GM21390 (cell line): ENCODE results near the gene ADAMTS6.
"Not testable (repeated sequence)": the region's sequence is repeated elsewhere in the genome, so short reads cannot be mapped to it uniquely, and the experiment has no call there.

Experiments used
- ATAC-seq: cut with Tn5 transposase; IDR thresholded peaks from one replicate; pipeline ENCODE4 v1.9.1; 2021; ENCODE audit not compliant: unreplicated experiment

Gene ADAMTS6

DNA sequence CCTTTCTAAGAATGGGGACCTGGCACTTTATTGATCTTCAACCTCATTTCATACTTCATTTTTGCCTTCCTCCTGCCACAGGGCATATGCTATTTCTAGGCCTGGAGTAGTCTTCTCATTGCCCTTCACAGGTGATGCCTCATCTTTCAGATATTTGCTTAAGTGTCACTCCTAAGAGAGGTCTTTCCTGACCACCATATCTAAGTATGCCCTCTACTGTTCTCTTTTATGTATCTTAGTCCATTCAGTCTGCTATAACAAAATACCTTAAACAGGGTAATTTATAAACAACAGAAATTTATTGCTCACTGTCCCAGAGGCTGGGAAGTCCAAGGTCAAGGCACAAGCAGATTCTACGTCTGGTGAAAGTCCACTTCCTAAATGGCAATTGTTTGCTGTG is 99.1 kb downstream of the ADAMTS6 start:
- ATAC-seq: no peak

DNA sequence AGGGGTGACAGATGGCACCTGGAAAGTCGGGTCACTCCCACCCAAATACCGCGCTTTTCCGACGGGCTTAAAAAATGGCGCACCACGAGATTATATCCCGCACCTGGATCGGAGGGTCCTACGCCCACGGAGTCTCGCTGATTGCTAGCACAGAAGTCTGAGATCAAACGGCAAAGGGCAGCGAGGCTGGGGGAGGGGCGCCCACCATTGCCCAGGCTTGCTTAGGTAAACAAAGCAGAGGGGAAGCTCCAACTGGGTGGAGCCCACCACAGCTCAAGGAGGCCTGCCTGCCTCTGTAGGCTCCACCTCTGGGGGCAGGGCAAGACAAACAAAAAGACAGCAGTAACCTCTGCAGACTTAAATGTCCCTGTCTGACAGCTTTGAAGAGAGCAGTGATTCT is 111.2 kb downstream of the ADAMTS6 start:
- ATAC-seq: not testable (repeated sequence)

DNA sequence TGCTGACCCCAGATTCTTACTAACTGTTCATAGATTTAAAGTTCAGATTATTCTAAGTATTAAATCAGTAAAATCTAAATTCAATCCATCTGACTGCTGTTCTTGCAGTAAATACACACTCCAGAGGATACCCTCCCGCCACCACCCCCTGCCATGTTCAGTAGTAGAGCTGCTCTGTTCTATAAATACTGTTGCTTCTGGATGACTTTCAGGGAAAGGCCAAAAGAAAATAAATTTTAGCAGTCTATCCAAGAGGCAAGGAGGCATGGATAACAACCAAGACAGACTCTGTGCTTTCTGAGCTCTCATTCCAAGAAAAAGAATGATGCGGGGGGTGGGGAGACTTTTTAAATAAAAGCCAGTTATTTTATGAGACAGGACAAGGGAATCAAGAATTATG is 115.1 kb downstream of the ADAMTS6 start:
- no peak for ATAC-seq

DNA sequence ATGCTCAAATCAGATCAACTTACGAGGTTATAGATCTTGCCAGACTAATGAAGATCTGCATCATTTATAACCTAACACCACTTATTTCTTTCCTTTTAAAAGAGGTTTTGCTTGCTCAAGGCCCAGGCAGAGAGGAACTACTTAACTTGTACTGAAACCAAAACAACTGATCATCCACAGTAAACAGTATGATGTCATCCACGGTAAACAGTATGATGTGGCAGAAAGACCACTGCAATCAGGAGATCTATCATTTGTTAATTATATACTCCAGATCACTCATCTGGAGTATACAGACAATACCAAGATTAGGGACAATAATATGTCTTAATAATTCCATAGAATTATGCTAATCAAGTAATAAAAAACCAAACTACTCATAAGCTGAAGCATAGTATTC is 116.8 kb downstream of the ADAMTS6 start:
- no peak for ATAC-seq

DNA sequence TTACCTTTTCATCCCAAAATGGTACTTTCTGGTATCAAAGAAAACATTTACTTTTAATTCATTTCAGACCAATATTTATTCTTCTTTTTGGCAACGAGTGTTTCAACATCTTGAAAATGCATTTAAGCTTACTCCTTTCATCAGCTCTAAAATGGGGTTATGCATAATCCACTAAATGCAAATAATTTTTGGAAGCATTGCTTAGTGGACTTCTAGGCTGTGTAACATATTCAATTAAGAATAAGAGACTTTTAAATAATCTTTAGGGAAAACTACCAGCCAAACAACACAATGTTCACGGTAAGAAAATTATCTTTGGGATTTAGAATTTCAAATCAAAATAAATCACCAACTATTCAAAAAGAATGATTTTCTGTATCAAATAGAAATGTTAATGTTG is 118.2 kb downstream of the ADAMTS6 start:
- no peak for ATAC-seq

DNA sequence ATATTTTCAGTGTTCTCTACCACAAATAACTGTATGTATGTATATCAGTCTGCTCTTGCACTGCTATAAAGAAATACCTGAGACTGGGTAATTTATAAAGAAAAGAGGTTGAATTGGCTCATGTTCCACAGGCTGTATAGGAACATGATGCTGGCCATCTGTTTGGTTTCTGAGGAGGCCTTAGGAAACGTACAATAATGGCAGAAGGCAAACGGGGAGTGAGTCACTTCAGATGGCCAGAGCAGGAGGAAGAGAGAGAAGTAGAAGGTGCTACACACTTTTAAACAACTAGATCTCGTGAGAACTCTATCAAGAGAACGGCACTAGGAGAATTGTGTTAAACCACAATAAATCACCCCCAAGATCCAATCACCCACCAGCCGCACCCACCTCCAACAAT is 121.7 kb downstream of the ADAMTS6 start:
- no peak for ATAC-seq

DNA sequence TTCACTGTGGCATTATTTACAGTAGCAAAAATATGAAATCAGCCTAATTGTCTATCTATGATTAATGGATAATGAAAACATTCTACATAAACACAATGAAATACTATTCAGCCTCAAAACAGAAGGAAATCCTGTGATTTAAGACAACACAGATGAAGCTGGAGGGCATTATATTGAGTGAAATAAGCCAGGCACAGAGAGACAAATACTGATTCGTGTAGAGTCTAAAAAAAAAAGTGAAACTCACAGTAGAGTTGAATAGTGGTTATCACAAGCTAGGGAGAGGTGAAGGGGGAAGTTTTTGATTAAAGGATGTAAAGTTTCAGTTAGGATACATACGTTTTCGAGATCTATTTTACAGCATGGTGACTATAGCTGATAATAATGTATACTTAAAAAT is 122.2 kb downstream of the ADAMTS6 start:
- ATAC-seq: no peak

DNA sequence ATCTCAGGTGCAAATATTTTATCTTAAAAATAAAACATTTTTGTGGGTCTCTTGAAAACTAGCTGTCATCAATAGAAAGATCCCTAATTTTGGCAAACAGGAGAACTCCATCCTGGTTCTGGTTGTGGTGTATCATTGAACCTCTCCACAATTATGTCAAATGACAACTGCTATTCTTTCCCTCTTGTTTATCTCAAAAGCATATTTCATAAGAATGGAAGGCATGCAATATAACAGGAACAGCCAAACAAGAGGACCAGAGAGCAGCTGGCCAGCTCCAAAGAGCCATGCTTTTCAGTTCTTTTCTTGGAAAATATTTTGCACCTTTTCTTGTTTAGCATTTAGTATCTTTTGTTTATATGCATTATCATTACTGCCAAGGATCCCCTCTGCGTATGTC is 125.4 kb downstream of the ADAMTS6 start:
- no peak for ATAC-seq

DNA sequence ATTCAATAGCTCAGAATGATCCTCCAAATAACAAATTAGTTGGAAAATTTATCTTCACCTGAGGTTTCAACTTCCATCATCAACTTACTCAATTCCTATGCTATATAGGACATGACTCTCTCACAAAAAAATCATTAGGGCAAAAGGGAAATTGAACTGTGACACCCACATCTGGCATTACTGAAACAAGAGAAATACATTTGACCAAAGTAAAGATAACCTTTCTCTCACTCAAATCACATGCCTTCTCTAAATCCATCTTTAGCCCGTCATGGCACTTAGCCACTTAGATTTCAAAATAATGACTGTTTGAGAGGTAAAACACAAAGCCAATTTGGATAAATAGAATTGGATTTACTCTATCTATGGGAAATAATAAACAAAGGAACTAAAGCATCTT is 126.4 kb downstream of the ADAMTS6 start:
- ATAC-seq: no peak

DNA sequence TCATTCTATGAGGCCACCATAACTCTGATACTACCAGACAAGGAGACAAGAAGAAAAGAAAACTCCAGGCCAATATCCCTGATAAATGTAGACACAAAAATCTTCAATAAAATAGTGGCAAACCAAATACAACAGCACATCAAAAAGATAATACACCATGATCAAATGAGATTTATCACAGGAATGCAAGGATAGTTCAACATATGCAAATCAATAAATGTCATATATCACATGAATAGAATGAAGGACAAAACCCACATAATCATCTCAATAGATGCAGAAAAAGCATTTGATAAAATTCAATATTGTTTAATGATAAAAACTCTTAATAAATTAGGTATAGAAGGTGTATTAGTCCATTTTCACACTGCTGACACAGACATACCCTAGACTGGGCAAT is 139.9 kb downstream of the ADAMTS6 start:
- no peak for ATAC-seq

DNA sequence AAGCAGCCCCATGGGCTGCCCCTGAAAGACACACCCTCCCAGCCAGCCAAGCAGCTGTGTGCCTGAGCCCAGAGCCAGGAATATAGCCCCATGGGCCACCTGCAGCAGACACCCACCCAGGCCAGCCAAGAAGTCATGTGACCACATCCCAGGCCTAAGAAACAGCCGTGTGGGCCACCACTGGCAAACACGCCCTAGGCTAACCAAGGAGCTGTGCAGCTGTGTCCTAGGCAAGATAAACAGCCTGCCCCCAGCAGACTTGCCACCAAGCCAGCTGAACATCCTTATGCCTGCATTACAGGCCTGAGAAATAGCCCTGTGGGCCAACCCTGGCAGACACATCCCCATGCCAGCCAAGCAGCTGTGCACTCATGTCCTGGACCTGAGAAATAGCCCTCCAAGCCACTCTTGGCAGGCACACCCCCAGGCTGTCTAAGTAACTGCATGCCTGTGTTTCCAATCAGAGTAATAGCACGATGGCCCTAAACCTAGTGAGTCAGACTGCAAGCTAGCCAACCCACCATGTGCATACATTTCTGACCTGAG is 143.0 kb downstream of the ADAMTS6 start:
- ATAC-seq: no peak

DNA sequence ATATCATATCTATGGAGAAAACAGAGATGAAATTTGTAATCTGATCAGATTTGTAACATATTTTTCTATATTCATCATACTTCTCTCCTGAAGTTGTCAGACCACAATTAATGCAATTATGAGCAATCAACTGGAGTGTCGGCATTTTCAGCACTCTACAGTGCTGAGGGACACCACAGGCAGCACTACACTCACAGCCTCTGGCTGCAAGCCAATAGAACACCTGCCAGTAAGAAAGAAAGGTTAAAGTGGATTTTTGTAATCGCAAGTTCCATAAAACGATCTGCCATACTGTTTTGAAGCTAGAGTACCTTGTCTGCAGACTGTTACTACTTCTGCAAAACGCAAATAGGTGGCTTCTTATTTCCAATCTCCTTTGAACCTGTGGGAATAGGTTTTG is 147.6 kb downstream of the ADAMTS6 start:
- no peak for ATAC-seq

DNA sequence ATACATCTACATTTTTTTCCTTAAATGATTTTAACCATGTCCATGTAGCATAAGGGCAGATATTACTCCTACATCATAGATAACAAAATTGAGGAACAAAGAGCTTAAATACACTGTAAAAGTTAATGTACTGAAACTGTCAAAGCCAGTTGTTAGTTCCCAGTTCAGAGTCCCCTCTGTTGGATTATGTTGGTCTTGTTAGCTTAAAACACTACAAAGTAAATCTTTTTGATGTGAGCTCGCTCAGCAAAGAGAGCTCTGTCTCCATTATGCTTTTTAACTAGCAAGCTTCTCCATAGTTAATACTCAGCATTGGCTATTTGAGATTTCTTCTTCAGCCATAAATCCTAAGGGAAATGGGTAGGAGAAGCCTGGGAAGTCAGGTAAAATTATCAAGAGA is 149.1 kb downstream of the ADAMTS6 start:
- ATAC-seq: no peak

DNA sequence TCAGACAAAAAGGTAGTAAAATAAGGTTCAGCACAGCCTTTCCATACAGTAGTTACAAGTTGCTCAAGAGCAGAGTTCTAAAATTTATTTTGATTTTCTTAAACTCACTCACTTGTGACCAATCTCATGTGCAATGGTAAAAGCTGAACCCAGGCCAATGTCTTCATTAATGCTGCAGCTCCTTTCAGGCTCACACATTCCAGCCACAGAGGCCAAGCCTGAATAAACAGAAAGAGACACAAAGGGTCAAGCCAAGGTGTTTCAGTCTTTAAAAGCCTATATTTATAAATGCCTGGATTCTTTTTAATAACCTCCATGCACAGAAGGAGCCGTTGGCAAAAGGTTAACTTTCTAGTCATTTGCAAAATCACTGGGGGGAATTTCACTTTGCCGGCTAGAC is 152.5 kb downstream of the ADAMTS6 start:
- ATAC-seq: no peak

DNA sequence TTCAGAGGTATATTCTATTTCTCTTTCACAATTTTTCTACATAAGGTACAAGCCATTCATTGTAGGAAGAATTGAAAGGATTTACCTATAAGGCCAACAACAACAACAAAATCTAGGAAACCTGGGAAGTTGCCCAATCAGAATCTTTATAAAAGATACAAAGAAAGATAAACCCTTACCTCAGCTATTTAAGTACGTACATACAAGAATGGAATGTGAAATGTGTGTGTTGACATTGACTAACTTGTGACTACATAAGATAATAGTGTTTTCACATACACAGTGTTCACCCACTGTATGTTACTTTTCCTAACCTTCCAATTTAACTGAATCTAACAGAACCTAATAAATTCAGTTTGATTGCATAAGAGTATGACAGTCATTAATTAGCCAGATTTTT is 154.1 kb downstream of the ADAMTS6 start:
- ATAC-seq: no peak

DNA sequence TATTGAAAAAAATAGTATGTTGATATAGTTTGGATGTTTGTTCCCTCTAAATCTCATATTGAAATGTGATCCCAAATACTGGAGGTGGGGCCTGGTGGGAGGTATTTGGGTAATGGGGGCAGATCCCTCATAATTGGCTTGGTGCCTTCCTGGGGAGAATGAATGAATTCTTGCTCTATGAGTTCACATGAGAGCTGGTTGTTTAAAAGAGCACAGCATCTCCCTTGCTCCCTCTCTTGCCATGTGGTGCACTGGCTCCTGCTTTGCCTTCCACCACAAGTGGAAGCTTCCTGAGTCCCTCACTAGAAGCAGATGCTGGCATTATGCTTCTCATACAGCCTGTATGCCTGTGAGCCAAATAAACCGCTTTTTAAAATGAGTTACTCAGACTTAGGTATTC is 154.8 kb downstream of the ADAMTS6 start:
- ATAC-seq: no peak

DNA sequence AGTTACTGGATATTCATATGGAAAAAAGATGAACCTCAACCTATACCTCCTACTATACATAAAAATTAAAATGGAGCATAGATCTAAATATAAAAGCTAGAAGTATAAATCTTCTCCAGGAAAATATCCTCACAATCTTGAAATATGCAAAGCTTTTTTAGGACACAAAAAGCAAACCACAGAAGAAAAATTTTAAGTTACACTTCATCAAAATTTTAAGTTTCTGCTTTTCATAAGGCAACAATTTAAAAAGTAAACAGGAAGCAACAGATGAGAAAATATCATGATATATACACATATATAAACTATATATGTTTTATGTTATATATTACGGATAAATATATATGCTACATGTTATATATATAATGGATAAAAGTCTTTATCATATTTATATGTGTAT is 157.5 kb downstream of the ADAMTS6 start:
- ATAC-seq: no peak

DNA sequence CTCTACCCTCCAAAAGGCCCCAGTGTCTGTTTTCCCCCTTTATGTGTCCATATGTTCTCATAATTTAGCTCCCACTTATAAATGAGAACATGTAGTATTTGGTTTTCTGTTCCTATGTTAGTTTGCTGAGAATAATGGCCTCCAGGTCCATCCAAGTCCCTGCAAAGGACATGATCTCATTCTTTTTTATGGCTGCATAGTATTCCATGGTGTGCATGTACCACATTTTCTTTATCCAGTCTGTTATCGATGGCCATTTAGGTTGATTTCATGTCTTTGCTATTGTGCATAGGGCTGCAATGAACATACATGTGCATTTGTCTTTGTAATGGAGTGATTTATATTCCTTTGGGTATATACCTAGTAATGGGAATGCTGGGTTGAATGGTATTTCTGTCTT is 161.0 kb downstream of the ADAMTS6 start:
- not testable (repeated sequence) for ATAC-seq

DNA sequence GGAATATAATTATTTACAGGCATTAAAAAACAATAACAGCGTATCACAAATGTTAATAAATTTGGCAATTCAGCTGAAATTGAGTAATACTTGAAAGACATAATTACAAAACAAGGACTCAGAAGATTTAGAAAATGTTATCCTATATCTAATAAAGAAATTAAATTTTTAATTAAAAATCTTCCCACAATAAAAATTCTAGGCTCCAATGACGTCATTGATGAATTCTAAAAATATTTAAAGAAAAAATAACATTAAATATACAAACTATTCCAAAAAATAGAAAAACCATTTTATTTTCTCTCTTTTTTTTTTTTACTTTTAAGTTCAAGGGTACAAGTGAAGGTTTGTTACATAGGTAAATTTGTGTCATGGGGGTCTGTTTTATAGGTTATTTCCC is 161.5 kb downstream of the ADAMTS6 start:
- ATAC-seq: no peak

DNA sequence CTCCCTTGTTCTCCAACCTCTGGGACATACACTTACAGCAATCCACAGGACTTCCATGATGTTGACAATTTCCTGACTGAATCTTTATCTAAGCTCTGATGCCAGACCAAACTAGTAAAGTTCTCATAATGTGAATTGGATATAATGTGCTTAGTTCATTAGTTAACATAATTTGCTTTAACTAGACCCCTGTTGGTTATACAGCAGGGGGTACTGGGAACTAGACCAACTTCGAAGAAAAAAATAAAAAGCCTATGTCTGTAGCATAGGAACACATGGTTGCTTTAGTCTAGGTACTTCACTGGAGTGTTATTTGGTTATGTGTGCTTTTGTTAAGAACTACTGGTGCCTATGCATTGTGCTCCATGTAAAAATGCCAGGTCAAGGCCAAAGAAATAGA is 173.8 kb downstream of the ADAMTS6 start:
- no peak for ATAC-seq

DNA sequence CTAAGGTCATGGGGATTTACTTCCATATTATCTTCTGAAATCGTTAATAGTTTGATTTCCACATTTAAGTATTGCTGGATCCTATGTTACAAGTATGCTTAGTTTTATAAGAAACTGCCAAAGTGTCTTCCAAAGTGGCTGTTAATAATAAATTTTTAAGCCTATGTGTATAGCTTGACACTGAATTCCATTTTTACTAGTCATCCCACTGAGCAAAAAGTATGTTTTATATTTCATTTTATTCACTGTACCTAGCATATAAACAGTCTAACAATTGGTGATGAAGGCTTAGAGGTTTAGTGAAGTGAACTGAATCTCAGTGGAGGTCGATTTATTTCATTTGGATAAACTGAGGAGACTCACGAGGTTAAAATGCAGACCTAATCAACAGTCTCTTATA is 174.6 kb downstream of the ADAMTS6 start:
- no peak for ATAC-seq

DNA sequence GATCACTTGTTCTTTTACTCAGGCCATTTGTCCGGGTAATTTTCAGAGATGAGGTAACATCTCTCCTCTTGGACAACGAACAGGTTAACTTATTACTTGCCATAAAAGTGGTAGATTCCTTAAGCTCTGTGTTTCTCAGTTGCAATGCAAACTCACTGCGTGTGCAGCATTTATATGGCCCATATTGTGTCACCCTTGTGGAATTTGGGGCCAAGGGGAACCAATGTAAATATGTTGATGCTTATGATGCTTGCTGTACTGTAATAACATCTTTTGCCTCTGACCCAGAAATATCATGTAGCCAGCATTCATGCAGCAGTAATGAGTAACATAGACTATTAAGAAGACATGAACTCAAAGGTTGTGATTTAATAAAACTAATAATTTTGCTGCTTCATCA is 175.8 kb downstream of the ADAMTS6 start:
- ATAC-seq: no peak

DNA sequence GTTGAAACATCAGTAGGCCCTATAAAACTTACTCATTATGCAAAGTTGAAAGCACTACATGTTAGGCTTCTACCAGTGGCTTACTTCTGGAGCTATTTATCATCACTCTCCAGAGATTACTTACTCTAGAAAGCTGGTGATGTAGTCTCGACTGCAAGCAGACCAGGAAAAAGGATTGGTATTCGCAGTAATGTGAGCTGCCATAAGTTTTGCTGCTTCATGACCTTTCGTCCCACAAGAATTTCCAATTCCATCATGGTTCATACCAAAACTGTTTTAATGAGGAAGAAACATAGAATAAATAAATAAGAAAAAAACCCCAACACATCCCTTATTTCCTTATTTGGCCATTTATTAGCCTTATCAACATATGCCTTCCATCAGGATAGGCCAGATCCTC is 181.9 kb downstream of the ADAMTS6 start:
- ATAC-seq: no peak

DNA sequence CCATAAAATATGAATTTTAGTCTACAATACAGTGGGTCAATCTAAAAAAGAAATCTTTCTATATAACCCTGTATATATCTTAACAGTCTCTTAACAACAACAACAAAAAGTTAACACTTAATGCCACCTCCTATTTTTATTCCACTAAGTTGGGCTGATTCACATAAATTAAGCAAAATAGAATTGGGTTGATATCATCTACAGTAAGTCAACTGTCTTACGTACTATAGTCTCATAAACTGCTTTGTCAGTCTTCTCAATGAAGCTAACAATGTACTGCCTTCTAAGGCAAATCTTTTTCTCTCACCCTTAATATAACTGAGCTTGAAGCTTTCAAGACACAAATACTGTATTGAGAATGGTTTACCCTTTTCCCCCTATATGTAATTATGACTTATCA is 185.7 kb downstream of the ADAMTS6 start:
- ATAC-seq: no peak
